Brain microvascular endothelial cell (primary cell): ENCODE data around the gene KCNN3.

Experiments used
- DNase-seq: peaks from one replicate; pipeline ENCODE4 v3.0.0-alpha.2; 2020
- H3K27ac ChIP-seq: fragments of 250-450 bp; sonication (Bioruptor Pico); 2 replicates; pipeline ENCODE4 v1.5.1; 2020; ENCODE audit warnings: mild to moderate bottlenecking, moderate library complexity
- H3K27me3 ChIP-seq: fragments of 250-450 bp; sonication (Bioruptor Pico); replicated peaks from 2 replicates; pipeline ENCODE4 v1.5.1; 2020; ENCODE audit warnings: mild to moderate bottlenecking
- H3K36me3 ChIP-seq: fragments of 250-450 bp; sonication (Bioruptor Pico); replicated peaks from 2 replicates; pipeline ENCODE4 v1.5.1; 2020; ENCODE audit warnings: mild to moderate bottlenecking
- H3K4me3 ChIP-seq: 2 replicates; pipeline ENCODE4 v1.5.1; 2011; ENCODE audit warnings: low read depth, mild to moderate bottlenecking, control low read depth, low read length, moderate library complexity
- in situ Hi-C: cut with HindIII; loops from 2 replicates; pipeline ENCODE4 v1.10.0; 2017; ENCODE audit warnings: low sequenced_read_pairs, low pct_ligation_motif_present
- TF ChIP-seq, protein P1 (sequence below): IDR thresholded peaks from 2 replicates; pipeline ENCODE4 v1.5.1; 2011; ENCODE audit warnings: low read depth, mild to moderate bottlenecking, moderate library complexity, low read length, control low read depth, inconsistent platforms; ENCODE audit errors: missing control alignments

Gene KCNN3

DNA sequence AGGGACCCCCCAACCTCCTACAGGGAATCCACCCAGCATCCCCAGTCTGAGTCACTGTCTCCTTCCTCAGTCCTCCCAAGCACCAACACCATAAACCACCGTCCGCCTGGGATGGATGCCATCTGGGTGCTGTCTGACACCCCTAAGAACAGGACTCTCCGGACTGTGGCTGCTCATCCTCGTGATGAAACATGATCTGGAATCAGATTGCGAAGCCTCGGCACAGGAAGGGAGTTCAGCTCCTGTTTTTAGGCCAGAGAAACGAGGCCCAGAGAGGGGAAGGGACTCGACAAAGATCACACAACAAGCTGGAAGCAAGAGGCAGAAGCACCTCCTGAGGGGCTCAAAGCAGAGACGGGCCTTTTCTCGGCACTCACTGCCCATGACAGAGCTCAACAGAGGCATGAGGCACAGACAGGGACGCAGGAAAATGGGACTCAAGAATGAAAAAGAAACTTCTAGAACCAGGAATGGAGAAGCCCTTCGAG is 8.4 kb downstream of the KCNN3 start:
- TF ChIP-seq, protein P1, sequence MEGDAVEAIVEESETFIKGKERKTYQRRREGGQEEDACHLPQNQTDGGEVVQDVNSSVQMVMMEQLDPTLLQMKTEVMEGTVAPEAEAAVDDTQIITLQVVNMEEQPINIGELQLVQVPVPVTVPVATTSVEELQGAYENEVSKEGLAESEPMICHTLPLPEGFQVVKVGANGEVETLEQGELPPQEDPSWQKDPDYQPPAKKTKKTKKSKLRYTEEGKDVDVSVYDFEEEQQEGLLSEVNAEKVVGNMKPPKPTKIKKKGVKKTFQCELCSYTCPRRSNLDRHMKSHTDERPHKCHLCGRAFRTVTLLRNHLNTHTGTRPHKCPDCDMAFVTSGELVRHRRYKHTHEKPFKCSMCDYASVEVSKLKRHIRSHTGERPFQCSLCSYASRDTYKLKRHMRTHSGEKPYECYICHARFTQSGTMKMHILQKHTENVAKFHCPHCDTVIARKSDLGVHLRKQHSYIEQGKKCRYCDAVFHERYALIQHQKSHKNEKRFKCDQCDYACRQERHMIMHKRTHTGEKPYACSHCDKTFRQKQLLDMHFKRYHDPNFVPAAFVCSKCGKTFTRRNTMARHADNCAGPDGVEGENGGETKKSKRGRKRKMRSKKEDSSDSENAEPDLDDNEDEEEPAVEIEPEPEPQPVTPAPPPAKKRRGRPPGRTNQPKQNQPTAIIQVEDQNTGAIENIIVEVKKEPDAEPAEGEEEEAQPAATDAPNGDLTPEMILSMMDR: no peak
- DNase-seq: peak; percentile 42
- Histone ChIP-seq H3K27ac (no peak overlapping the region), H3K4me3 (no peak overlapping the region), H3K36me3 (no peaks in the 10 kb centered on the region), H3K27me3 (no peaks in the 10 kb centered on the region)
- in situ Hi-C loops: no loop called here

- no peak for DNase-seq
- TF ChIP-seq, protein P1: no peak
- in situ Hi-C loops: no loop called here
- H3K4me3 ChIP-seq: no peak overlapping the region
- H3K27ac ChIP-seq: no peak overlapping the region
- H3K36me3 ChIP-seq: no peaks in the 10 kb centered on the region
- H3K27me3 ChIP-seq: no peaks in the 10 kb centered on the region
Observed at GRCh38 chr1:154860156-154860870, 9.8 kb downstream of the KCNN3 start.

DNA sequence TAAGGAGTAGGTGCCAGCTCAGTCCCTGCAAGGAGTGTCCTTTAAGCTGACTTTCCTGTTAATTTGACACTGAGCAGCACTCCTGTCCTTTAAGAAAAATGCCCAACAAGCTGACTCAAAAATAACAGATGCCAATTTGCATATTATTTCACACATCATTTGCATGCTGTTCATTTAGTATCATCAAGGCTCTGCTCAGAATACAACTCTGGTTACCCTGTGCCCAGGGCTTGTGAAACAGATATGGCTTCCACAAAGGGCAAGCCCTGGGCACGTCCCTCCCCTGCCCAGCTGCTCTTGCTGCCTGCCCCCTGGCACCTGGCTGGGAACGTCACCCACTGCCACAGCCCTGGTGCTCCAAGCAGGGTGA is 10.3 kb downstream of the KCNN3 start:
- Histone ChIP-seq H3K4me3 (no peak overlapping the region), H3K27ac (no peak overlapping the region), H3K27me3 (no peaks in the 10 kb centered on the region), H3K36me3 (no peaks in the 10 kb centered on the region)
- no peak for DNase-seq
- in situ Hi-C loops: no loop called here
- TF ChIP-seq, protein P1: no peak

GRCh38 chr1:154859151-154859785 is 10.8 kb downstream of the KCNN3 start:
- Histone ChIP-seq H3K27ac (no peak overlapping the region), H3K36me3 (no peaks in the 10 kb centered on the region), H3K27me3 (no peaks in the 10 kb centered on the region), H3K4me3 (no peak overlapping the region)
- TF ChIP-seq, protein P1: no peak
- in situ Hi-C loops: no loop called here
- DNase-seq: no peak

DNA sequence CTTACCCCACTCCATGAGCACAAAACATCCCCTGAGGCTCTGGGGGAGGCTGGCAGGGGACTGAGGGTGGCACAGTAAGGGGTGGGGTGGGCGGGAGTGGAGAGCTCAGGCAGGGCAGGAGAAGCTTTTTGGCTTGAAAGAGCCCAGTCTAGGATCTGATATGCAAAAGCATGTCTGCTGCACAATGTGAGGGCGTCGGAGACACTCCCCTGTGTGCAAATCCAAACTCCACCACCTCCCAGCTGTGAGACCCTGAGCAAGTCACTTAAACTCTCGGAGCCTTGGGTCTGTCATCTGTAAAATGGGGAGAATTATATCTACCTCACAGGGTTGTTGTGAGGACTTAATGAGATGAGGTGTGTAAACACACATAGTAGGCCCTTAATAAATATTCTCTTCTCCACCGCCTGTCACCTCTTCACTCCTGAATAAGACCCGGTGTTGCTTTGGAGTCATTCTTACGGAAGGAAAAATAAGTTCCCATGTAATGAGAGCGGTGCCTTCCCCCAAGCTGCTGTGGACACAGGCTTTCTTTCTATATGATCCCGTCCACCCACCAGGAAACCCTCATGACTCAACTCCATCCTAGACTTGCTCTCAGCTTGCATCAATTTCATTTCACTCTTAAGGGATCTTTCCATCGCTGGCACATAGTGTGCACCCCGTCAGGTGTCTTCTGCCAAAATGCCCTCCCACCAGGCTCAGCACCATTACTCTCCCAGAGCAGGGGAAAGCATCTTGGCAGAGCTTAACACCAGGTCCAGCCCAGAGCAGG is 12.5 kb downstream of the KCNN3 start:
- DNase-seq: no peak
- Histone ChIP-seq H3K36me3 (no peaks in the 10 kb centered on the region), H3K27ac (no peak overlapping the region), H3K27me3 (no peaks in the 10 kb centered on the region), H3K4me3 (no peak overlapping the region)
- TF ChIP-seq, protein P1: no peak
- in situ Hi-C loops: no loop called here
